HK-2 (cell line): ENCODE results near the gene LSP1.

ENCODE experiments used
- DNase-seq: peaks from one replicate; pipeline ENCODE4 v3.0.0-alpha.2; 2018; ENCODE audit not compliant: unreplicated experiment

LSP1 gene

GRCh38 chr11:1848640-1849430 is 4.0 kb upstream of the LSP1 start:
- DNase-seq = no peak

- DNase-seq = no peak
Measured at GRCh38 chr11:1851468-1852180, 1.3 kb upstream of the LSP1 start.

GRCh38 chr11:1852271-1852876 is 510 bp upstream of the LSP1 start:
- no peak for DNase-seq

- no peak for DNase-seq
Measured at GRCh38 chr11:1853376-1854131, 670 bp downstream of the LSP1 start.

- DNase-seq = no peak
Measured at GRCh38 chr11:1854132-1854948, 1.5 kb downstream of the LSP1 start.

- no peak for DNase-seq
Measured at GRCh38 chr11:1854949-1855885, 2.3 kb downstream of the LSP1 start.

GRCh38 chr11:1855886-1856265 is 3.0 kb downstream of the LSP1 start:
- DNase-seq = no peak

GRCh38 chr11:1856306-1857005 is 3.6 kb downstream of the LSP1 start:
- DNase-seq = no peak

GRCh38 chr11:1857064-1857463 is 4.2 kb downstream of the LSP1 start:
- no peak for DNase-seq

- DNase-seq = no peak
Measured at GRCh38 chr11:1858154-1858553, 5.3 kb downstream of the LSP1 start.

- DNase-seq = no peak
Measured at GRCh38 chr11:1858576-1858975, 5.7 kb downstream of the LSP1 start.

GRCh38 chr11:1859004-1859403 is 6.1 kb downstream of the LSP1 start:
- no peak for DNase-seq

GRCh38 chr11:1860108-1860507 is 7.2 kb downstream of the LSP1 start:
- no peak for DNase-seq

GRCh38 chr11:1861435-1862411 is 8.8 kb downstream of the LSP1 start:
- no peak for DNase-seq

GRCh38 chr11:1862588-1863351 is 9.9 kb downstream of the LSP1 start:
- DNase-seq = peak; percentile 62

- DNase-seq = peak; percentile 82
Measured at GRCh38 chr11:1863352-1864216, 10.7 kb downstream of the LSP1 start.

- no peak for DNase-seq
Measured at GRCh38 chr11:1864231-1864630, 11.3 kb downstream of the LSP1 start.
